Thyroid gland (tissue), 4 donors: ENCODE data around the gene BARX2.

Experiments
- POLR2A ChIP-seq, 2 donors: fragments of 450-650 bp; IDR thresholded peaks; one replicate each; pipeline ENCODE4 v1.6.1; 2017; ENCODE audit warnings: antibody characterized with exemption in 2 of 2, mild to moderate bottlenecking in 2 of 2, moderate library complexity in 1 of 2
- TF ChIP-seq, protein P1 (sequence below), 6 experiments: fragments of 200-600 bp in 3 of 6; fragments of 450-650 bp in 3 of 6; sonication (generic) in 3 of 6; IDR thresholded peaks; one replicate each; pipeline ENCODE4 v1.5.1; 2016 to 2019; ENCODE audit warnings: antibody characterized with exemption in 6 of 6, mild to moderate bottlenecking in 2 of 6, inconsistent platforms in 1 of 6, moderate library complexity in 1 of 6

- TF ChIP-seq, protein P1, sequence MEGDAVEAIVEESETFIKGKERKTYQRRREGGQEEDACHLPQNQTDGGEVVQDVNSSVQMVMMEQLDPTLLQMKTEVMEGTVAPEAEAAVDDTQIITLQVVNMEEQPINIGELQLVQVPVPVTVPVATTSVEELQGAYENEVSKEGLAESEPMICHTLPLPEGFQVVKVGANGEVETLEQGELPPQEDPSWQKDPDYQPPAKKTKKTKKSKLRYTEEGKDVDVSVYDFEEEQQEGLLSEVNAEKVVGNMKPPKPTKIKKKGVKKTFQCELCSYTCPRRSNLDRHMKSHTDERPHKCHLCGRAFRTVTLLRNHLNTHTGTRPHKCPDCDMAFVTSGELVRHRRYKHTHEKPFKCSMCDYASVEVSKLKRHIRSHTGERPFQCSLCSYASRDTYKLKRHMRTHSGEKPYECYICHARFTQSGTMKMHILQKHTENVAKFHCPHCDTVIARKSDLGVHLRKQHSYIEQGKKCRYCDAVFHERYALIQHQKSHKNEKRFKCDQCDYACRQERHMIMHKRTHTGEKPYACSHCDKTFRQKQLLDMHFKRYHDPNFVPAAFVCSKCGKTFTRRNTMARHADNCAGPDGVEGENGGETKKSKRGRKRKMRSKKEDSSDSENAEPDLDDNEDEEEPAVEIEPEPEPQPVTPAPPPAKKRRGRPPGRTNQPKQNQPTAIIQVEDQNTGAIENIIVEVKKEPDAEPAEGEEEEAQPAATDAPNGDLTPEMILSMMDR (IDR thresholded peaks at IDR 0.05) = no peak
- no peak for TF ChIP-seq POLR2A (IDR thresholded peaks at IDR 0.05)
These were observed 26.8 kb downstream of the BARX2 start for GRCh38 chr11:129402206-129403171.
